NCI-H1436 treated with DMSO at 0.1 percent for 48 hours (cell line): ENCODE measurements around the gene WSCD2.

Source experiments
- DNase-seq: peaks from one replicate; lab custom pipeline; 2025; lab: John Stamatoyannopoulos, UW

WSCD2 gene

DNA sequence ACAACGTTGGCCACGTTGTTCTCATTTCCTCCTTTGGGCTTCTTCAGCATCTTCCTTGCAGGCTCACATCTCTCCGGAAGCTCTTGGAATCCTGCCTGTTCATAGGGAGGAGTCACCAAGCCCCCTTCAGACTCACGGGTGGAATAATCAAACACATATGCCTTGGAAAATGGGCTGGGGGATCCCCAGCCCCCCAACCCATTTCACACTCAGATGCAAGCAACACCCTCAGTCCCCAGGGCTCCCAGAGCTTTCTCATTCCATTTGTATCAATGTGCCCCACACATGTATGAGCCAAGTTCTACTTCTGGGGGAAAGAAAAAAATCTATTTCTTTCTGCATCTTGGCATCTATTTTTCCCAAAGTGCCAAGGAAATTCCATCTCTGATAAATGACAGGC lies 33.1 kb downstream of the WSCD2 start:
- no peak for DNase-seq

DNA sequence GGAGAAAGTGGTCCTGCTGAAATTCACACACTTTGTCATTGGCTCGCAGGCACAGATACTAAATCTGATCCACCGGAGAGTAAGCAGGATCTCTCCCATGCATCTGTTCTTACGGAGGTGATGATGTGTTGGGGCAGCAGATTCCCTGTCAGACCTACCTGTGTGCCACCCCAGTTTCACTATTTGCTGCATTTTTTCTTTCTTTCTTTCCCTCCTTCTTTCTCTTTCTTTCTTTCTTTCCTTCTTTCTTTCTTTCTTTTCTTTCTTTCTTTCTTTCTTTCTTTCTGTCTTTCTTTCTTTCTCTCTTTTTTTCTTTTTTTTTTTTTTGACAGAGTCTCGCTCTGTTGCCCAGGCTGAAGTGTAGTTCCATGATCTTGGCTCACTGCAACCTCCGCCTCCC lies 37.4 kb downstream of the WSCD2 start:
- no peak for DNase-seq

DNA sequence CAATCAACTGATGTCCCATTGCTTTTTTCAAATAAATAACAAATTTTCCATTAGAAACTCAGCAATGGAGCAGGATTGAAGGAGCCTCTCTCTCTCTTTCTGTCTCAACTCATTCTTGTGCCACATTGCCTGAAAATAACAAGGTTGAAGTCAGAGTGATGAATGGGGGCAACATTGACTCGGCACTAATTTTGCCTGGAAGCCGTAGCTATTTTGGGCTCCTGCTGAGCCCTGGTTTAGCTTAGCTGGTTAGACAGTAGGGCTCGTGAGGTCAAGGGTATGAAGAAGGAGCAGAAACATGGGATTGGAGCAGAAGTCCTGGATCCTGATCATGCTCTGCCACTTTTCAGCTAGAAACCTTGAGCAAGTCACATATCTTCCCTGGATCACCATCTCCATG lies 38.9 kb downstream of the WSCD2 start:
- no peak for DNase-seq

DNA sequence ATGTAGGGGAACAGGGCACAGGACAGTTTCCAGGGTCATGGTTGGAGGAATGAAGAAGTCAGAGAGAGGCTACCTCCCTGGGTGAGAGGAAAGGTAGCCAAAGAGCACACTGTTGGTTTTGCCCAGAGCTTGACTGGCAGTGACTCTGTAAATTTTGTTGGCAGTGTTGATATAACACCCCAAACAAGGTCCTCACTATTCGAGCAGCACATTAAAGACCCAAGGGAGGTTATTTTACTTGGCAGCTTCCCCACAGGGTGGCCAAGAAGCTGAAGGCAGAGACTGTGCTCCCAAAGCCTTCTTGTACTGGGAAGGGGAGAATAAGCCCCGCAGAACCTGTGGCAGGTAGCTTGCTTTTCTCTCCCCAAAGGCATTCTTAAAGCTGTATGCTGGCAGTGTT lies 40.6 kb downstream of the WSCD2 start:
- DNase-seq = no peak

DNA sequence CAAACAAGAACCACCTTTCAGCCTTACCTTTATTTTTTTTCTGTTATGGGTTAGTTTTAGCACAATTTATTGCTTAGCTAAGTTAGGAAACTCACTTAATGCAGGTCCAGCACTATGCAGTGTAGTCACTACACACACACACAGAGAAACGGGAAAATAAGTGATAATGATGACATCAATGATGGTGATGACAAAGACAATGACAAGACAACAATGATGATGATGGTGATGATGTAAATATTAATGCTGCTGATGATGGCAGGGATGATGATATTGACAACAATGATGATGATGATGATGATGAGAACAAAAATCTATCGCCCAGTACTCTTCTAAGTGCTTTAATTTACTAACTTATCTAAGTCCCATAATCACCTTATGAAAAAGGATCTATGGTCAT lies 41.1 kb downstream of the WSCD2 start:
- no peak for DNase-seq

DNA sequence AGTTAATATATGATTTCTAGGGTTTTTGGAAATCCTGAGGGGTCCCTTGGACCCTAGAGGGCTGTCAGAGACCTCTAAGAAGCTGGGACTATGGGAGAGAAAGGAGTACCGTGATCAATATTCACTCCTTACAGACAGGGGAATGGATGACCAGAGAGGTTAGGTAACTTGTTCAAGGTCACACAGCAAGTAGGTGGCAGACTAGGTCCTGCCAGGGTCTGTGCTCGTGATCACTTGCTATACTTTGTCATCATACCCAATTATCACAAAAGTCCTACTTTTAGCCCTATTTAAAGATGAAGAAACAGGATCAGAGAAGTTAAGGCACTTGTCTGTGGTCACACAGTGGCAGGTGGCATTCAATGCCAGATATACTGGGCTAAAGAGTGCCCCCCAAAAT lies 42.9 kb downstream of the WSCD2 start:
- no peak for DNase-seq

DNA sequence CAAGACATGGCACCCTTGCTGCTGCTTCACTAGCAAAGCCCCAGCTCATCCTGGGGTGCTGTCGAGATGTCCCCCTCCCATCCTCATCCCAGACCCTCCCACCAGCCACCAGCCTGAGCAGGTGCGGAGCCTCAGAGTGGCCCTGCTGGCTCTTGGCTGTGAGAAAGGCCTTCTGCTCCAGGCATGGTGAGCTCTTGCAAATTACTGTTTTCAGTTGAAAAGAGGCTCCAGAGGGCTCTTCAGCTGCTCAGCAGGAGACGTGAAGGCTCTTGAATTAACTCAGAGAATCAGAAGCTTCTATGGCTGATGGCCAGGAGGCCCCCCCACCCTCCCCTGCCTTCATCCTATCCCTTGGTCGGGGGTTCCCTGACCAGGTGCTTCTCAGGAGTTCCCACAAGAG lies 44.1 kb downstream of the WSCD2 start:
- DNase-seq = no peak

DNA sequence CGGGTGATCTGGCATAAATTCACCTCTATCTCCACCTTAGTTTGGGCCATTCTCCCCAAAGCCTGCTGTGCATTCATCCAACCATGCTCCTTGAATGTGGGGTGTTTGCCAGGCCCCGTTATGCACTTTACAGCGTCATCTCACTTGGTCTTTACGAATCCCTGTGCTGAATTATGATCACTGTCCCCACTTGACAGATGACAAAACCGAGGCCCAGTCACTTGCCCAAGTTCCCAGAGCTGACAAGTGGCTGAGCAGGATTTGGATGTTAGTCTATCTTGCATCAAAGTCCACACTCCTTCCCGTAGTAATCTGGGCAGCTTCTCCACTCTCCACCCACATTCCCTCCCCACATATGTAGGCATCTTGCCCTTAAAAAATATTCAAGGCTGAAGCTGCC lies 44.8 kb downstream of the WSCD2 start:
- DNase-seq = no peak

DNA sequence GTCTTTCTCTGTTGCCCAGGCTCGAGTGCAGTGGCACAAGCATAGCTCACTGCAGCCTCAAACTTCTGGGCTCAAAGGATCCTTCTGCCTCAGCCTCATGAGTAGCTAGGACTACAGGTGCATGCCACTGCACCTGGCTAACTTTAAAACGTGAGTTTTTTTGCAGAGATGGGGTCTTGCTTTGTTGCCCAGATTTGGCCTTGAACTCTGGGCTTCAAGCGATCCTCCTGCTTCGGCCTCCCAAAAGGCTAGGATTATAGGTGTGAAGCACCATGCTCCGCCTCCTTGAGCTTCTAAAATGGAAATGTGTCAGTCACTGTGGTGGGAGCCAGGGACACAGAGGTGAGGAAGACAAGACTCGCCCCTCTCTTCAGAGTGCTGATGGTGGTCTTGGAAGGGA lies 45.6 kb downstream of the WSCD2 start:
- no peak for DNase-seq

DNA sequence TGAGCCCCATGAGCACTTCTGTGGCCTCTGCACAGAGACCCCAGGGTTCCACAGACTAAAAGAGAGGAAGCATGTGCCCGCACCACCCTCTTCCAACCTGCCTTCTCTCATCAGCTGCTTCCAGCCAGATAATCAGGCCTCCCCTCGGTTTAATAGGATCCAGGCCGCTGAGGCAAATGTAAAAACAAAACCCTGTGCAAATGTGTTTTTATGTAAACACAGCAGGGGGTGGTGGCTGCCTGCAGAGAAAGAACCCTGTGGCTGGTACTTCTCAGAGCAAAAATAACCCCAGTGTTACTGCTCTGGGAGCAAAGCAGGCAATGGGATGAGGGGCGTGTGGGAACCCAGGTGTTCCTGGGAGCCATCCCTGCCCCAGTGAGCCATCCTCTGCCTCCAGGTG lies 46.2 kb downstream of the WSCD2 start:
- DNase-seq = no peak

DNA sequence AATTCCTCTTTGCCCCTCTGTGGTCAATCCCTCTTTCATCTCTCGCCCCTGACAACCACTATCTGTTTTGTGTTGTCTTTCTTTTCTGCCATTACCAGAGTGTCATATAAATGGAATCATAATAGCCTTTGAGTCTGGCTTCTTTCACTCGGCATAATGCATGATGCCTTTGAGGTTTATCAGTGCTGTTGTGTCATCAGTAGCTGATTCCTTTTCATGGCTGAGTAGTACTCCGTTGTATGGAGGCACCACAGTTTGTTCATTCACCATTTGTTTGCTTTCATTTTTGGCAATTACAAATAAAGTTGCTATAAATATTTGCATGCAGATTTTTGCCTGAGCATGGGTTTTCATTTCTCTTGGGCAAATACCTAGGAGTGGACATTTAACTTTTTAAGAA lies 47.2 kb downstream of the WSCD2 start:
- no peak for DNase-seq

DNA sequence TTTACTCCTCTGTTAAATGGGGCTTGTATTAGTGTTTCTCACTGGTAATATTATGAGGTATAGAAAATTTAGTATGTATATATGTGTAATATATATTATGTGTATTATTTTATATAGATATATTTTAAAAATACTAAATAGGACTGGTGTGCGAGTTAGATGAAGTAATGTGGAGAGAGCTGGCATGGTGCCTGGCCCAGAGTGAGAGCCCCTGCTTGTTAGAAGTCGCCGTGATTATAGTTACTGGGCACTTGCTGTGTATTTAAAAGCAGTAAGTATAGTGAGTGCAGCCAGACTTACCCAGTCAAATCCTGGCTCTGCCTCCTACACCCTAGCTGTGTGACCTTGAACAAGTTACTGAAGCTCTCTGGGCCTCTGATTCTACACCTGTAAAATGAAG lies 48.0 kb downstream of the WSCD2 start:
- no peak for DNase-seq

DNA sequence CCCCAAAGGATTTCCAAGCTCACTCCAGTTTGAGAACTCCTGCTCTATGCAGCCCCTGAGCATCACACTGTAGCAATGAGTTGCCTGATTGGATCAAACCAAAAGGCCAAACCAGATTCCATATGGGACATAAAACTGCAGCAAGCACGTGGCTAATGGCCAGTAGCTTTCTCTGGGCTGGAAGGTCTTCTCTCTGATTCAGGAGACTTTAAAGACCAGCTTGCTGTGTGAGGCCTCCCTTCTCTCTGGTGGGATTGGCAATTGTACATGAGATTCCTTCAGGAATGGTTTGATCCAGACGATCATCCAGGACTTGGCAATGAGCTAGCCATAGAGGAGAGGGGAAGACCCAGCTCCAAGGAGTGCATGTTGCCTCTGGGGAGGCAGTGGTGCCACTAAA lies 50.2 kb downstream of the WSCD2 start:
- no peak for DNase-seq

DNA sequence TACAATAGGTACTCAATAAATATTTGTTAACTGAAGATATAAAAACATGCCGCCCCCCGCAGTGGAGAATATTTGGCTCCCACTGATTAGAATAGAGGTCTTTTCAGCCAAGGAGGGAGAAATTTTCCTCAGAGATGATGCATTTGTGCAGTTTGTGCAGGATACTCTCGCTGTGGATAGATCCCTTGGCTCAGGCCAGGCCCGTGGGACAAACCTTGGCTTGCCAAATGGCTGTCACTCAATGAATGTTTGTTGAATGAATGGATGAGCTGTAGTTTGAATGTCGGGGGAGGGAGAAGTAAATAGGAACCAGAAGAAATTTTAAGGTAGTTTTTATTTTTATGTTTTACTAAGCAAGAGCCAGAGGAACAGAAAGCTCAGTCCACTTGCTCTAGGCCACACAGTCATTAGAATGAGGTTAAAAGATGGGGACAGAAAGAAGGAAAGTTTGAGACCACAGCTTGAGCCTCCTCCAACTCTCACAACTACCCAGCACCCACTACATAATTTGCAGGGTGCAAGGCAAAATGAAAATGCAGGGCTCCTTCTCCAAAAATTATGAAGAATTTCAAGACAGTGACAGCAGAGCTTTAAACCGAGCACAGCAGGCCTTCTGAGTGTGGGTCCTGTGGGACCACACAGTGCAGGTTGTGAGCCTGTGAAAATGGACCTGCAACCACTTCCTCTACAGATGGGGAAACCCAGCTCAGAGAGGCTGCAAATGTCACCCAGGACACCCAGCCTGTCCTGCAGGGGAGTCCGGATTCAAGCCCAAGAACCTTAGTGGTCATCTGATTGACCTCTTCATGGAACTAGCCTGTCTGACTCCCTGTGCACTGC lies 51.4 kb downstream of the WSCD2 start:
- DNase-seq = no peak

DNA sequence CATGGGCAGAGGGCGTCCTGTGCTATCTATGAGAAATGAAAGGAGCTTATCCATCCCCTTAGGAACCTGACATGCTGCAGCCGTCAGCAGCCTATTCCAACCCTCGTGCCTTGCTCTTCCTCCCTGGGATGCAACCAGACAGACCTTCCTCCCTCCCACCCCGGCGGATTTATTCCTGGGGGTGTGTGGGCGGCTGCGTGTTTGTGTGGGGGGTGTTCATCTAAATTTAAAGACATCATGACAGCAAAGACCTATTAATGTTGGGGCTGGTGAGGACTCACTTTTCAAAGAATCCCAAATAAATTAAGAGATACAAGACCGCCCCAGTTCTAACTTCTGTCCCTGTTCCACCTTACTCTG lies 52.0 kb downstream of the WSCD2 start:
- no peak for DNase-seq

DNA sequence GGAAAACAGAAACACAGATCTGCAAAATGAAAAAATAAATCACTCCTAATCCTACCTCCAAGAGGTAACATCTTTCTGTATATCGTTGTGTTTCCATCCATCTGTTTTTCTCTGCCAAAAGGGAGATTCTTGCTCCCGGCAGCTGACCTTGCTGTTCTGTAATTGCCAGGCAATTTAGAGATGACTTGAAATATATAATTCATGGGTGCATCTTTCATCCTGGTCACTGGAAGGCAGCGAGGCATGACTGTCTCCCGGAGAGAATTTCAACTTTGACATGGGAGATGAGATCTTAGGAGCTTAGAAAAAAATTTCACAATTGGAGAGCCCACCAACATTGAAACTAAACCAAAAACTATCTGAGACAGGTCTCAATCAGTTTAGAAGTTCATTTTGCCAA lies 53.0 kb downstream of the WSCD2 start:
- no peak for DNase-seq

DNA sequence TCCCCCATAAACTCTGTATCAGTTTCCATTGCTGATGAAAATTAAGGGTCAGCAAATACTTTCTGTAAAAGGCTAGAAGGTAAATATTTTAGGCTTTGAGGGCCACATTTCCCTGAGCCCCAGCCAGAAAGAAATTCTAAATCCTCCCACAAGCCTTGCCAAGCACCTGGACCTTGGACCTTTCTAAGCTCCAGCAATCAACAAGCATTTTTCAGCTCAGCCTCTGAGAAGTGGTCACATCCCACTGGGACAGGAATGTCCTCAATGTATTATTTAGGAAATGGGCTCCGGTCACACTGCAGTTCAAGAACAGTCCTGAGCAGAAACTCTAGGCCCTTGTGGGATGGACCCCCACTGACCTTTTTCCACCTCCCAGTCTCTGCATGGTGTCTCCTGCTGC lies 55.9 kb downstream of the WSCD2 start:
- no peak for DNase-seq

DNA sequence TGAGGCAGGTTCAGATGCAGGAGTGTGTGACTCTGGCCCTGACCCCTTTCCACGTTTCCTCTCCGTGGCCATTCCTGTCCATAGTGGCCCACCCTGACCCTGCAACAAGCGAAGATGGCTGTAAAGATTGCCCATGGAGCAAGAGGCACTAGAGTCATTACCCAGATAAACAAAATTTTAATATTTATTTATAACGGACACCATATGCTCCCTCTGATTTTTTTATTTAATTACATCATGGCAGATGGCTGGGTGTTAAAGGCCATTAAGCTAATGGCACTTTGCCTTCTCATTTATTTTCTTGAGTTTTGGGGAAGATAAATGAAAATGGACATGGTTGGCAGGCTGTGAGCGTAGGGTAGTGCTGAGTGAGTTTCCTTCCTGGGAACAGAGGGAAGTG lies 58.7 kb downstream of the WSCD2 start:
- no peak for DNase-seq

DNA sequence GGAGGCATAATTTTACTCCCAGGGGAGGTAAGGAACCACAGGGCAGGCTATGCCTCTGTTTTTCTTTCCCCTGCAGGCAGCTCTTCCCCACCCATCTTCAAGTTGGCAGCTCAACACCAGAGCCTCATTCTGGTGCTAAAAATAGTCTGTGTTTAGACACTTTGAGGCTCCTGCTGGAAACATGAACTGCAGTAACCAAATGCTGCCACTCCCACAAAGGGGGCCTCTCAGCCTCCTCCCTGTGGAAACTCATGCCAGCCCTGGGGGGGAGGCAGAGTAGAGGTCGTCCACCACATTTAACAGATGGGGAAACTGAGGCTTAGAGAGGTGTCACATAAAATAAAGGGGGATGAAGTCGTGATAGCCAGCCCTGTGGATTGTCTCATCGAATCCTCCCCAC lies 61.4 kb downstream of the WSCD2 start:
- no peak for DNase-seq

DNA sequence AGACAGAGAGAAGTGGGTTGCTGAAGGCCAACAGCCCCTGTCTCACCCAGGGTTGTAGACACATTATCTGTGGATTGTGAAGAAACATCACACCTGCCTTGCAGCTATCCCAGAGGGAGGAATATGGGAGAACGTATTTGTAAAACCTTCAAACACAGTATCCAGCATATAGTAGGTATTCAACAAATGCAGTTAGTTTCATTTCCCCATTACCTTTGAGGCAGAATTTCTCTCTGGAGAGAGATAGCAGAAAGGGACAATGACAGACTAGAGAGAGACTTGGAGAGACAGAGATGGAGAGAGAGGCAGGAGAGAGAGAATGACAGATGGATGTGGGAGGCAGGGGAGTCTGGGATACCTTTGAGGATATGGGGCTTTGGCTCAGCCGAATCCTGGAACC lies 62.0 kb downstream of the WSCD2 start:
- DNase-seq = no peak

DNA sequence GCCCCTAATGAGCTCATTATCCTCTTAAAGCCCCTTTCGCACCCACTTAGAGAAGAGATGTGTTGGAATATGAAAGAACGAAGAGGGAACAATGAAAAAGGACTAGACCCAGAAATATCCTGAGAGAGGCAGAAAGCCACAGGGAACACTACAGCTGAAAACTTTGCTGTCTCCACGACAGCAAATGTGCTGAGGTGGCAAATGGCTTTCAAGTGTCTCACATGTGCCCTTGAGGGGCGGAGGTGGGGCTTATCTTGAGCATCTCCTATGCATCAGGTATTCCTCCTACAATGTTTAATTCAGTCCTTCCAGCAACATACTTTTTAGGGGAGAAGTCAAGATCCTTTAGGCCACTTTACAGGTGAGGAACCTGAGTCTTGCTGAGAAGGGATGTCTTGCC lies 62.9 kb downstream of the WSCD2 start:
- no peak for DNase-seq

DNA sequence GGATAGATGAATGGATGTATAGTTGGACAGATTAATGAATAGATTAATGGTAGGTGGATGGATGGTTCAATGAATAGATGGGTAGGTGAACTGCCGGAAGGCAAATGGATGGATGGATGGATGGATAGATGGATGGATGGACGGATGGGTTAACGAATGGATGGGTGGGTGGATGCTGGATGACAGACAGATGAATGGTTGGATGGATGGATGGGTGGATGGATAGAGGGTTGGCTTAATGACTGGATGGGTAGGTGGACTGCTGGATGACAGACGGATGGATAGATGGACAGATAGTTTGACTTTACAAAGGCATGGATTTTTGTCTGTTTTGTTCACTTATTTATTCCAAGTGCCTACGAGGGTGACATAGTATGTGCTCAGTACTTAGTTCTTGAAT lies 64.4 kb downstream of the WSCD2 start:
- no peak for DNase-seq

DNA sequence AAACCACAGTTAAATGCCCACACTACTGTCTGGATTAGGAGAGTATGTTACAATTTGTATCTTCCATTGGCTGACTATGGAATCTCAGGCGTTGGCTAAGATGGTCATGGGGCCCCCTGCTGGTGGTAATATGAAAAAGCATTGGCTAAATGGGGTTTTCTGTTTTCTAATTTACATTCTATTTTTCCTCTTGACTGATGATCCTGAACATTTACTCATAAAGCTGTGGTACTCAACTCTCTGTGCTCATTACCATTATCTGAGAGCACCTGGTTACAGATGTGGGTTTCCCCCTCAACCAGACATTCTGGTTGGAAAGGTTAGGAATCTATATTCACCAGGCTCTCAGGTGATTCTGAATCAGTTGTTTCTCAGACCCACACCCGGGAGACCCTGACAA lies 64.8 kb downstream of the WSCD2 start:
- no peak for DNase-seq

DNA sequence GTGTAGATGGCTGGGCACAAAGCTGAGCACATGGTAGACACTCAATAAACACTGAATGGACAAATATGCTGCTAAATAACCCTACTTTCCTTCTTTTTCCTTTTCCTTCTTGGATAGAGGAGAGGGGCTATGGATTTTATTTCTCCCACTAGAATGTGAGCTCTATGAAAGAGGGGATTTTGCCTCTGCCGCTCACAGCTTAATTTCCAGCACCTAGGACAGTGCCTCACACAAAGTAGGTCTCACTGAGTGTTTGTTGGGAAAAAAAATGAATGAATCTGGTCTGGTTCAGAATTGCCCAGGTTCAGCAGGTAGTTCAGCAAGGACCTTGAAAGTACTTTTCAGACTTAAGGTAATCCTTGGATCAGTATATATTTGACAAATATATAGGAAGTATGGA lies 65.5 kb downstream of the WSCD2 start:
- DNase-seq = no peak

DNA sequence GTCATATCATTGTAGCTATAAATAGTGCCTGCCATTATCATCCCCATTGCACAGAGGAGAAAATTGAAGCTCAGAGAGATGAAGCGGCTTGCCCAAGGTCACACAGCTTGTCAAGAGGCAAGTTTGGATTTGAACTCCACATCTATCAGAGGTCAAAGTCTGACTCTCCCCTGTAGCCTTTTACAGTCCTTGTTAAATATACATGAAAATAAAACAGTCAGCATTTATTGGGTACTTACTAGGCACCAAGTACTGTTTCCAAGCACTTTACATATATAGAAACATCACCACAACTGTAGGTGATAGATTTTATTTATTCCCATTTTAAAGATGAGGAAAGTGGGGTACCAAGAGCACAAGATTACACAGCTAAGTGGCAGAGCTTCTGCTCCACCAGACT lies 67.2 kb downstream of the WSCD2 start:
- no peak for DNase-seq
